HG02885 (cell line): ENCODE results near the gene THRA.
A peak's percentile ranks its signal among the peaks of the same experiment; 100 is the strongest.

Experiments
- ATAC-seq: cut with Tn5 transposase; IDR thresholded peaks from one replicate; pipeline ENCODE4 v1.9.1; 2021; ENCODE audit warnings: mild to moderate bottlenecking; ENCODE audit not compliant: unreplicated experiment, poor library complexity

THRA gene

GRCh38 chr17:40063187-40063771 lies 514 bp downstream of the THRA start:
- peak; percentile 22 for ATAC-seq

GRCh38 chr17:40063901-40064531 lies 1.3 kb downstream of the THRA start:
- ATAC-seq, result no peak

- no peak for ATAC-seq
Measured at GRCh38 chr17:40064971-40065768, 2.4 kb downstream of the THRA start.

DNA sequence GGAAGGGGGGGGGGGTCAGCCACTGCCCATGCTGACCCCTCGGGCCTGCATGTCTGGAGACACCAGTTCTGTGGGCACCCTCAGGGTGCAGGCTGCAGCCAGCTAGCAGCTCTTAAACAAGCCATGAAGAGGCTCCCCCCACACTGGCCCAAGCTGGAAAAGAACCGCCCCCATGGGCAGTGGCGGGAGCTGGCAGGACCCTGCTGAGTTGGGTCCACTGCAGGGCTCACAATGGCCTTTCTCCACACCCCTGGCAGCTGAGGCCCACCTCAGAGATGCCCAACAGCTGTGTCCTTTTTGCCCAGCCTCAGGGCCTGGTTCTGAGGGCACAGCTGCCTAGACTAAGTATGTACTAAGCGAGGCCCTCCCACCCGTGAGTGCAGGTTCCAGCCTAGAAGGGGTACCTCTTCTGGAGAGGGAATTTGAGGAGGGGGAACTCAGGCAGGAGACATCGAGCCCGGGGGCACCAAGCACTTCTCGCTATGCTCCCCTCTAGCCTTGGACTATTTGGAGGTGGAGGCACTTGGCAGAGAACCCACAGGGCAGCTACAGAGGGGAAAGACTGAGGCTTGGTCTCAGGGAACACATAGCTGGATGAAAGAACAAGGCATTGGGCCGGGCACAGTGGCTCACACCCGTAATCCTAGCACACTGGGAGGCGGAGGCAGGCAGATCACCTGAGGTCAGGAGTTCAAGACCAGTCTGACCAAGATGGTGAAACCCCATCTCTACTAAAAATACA lies 3.2 kb downstream of the THRA start:
- no peak for ATAC-seq

- no peak for ATAC-seq
Measured at GRCh38 chr17:40067710-40068109, 4.9 kb downstream of the THRA start.

DNA sequence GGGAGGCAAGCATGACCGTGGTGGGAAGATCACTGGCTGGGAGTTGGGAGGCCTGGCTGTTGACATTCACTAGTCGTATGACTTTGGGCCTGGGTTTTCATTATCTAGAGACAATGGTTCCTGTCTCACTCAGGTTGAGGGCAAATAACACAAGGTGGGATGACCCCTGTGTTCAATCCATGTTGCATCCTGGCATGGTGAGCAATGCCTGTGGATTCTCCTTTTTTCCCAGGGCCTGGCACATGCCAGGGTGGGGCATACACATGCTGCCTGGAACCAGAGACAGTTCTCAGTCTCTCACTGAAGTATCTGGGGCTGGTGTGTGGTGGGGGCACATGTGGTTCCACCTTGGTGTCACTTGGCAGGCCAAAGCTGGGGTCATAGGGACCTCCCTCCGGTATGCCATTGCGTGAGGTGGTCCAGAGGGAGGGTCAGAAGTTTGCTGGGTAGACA lies 5.4 kb downstream of the THRA start:
- no peak for ATAC-seq

DNA sequence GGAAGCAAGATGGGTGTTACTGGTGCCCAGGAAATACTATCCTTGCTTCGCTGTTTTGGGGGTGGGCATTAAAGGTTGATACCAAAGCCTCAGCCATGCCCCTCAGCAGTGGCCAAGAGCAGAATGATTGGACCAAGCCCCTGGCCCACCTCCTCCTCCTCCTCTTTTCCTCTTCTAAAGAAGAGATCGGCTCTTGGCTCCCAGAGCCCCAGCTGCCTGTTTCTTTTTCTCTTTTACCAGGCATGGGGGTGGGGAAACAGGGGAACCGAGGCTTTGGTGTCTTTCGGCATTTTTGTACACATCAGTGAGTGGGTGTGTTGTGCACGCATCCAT lies 5.8 kb downstream of the THRA start:
- no peak for ATAC-seq

GRCh38 chr17:40068917-40069750 lies 6.4 kb downstream of the THRA start:
- no peak for ATAC-seq

- no peak for ATAC-seq
Measured at GRCh38 chr17:40069751-40070708, 7.3 kb downstream of the THRA start.

- no peak for ATAC-seq
Measured at GRCh38 chr17:40070709-40071312, 8.0 kb downstream of the THRA start.

DNA sequence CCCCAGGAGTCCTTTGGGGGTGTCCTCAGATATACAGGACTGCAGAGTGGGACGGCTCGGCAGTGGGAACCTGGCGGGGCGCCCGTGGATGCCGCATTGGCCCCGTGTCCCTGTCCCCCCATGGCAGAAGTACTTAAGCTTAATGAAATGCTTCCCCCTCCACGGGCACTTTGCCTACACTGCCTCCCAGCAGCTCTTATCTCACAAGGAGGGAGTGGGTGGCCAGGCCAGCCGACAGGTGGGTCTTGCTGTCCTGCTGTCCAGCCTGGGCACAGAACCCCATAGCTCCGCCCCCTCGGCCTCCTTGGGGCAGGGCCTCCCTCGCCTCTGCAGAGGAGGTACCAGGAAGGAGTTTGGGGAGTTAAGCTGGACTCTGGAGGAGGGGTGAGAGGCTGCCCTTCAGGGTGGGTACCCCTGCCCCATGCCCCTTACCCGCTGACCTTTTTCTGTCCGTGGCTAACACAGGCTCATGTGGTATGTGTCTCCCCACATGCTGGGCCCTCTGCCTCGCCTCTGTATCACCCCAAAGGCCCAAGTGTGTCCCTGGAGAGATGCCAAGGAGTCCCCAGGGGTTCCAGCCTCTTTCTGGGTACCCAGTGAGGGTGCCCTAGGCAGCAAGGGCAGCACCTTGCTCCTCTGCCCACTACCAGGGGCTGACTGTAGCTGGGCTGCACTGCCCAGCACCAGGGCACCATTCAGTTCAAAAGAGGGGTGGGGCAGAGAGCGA lies 8.7 kb downstream of the THRA start:
- ATAC-seq, result no peak

DNA sequence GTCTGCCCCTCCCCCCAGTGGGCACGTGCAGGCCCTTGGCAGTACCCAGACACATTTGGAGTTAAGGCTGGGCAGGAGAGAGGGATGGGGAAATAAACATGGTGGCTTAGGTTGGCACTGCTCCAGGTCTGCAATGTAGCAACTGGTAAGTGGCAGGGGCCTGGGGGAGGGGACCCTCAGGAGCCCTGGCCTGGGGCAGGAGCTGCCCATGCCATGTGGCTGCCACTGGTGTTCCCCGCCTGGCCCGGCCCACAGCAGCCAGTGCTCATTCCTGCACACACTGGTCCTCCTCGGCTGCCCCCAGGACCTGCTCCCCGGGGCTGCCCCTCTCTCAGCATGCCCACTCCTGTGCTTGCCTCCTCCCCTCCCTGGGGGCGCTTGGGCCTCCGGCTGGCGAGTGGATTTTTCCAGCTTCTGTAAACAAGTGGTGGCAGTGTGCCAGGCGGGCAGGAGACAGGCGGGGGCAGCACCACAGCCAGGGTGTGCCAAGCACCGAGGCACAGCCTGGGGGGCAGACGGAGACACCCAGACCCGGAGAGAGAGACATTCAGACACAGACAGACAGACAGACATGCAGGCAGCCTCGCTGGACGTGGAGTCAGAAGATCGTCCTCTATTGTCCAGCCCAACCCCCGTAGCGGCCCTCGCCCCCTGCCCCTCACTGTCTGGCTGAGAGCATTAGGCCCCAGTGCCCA lies 9.4 kb downstream of the THRA start:
- no peak for ATAC-seq

DNA sequence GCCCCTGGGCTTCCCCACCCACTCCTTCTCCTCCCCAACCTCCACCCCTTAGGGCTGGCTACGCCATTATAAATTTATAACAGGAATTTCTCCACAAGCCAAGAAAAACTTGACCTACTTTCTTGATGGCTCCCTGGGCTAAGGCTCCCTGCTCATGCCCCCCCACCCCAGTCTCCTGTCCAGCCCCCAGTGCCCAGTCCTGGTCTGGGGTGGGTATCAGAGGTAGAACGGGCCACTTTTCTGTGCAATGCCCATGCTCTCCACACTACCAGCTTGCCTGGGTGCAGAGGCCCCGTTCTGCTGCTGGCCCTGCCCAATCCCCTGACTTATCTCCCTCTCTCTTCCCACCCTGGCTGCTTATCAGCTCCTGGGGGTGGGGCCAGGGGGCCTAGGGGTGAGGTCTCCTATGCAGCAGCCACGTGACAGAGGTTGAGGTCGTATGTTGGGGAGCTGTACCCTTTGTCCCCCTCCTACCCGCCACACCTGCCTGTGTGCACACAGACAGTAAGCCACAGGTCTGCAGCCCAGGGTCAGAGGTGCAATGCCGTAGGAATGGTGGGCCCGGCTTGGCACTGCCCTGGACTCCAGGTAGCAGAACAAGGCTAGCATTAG lies 10.1 kb downstream of the THRA start:
- ATAC-seq, result no peak

GRCh38 chr17:40073454-40074174 lies 10.8 kb downstream of the THRA start:
- no peak for ATAC-seq

DNA sequence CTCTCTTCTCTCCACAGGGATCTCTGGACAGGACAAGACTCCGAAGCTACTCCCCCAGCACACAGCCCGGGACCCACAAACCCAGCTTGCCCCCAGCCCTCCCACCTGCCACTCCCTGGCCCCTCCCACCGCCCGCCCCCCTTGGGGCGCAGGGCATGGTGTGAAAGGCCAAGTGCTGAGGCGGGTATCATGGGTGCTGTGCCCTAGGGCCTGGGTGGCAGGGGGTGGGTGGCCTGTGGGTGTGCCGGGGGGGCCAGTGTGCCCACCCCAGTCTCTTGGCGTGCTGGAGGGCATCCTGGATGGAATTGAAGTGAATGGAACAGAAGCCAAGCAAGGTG lies 11.4 kb downstream of the THRA start:
- no peak for ATAC-seq

- no peak for ATAC-seq
Measured at GRCh38 chr17:40074871-40075200, 12.1 kb downstream of the THRA start.
